OCI-M2 (cell line): ENCODE results near the gene NCOA3.
"Not testable (repeated sequence)": the region's sequence is repeated elsewhere in the genome, so short reads cannot be mapped to it uniquely, and the experiment has no call there.

Experiments
- DNase-seq: peaks from one replicate; lab custom pipeline; 2025; ENCODE audit not compliant: unreplicated experiment; lab: John Stamatoyannopoulos, UW

NCOA3 gene

DNA sequence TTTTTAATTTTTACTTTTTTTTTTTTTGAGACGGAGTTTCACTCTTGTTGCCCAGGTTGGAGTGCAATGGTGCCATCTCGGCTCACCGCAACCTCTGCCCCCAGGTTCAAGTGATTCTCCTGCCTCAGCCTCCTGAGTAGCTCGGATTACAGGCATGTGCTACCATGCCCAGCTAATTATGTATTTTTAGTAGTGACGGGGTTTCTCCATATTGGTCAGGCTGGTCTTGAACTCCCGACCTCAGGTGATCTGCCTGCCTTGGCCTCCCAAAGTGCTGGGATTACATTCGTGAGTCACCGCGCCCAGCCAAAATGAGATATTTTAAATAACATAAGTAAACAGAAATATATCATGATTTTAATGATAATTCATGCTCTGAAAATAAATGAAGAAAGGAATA, 1.6 kb upstream of the NCOA3 start:
- DNase-seq, result not testable (repeated sequence)

DNA sequence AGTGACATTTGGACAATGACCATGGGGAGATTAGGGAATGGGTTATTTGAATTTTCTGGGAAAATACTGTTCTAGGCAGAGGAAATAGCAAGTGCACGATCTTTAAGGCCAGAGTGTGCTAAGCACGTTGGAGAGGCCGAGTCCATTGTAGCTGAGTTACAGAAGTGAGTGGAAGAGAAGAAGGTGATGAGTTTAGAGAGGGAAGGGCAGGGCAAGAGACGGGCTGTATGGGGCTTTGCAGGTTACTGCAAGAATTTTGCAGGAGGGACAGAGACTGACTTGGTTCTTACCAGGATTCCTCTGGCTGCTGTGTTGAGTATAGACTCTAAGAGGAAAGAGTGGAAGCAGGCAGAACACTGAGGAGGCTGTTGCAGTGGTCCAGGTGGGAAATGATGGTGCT, 1.1 kb upstream of the NCOA3 start:
- DNase-seq, result no peak

DNA sequence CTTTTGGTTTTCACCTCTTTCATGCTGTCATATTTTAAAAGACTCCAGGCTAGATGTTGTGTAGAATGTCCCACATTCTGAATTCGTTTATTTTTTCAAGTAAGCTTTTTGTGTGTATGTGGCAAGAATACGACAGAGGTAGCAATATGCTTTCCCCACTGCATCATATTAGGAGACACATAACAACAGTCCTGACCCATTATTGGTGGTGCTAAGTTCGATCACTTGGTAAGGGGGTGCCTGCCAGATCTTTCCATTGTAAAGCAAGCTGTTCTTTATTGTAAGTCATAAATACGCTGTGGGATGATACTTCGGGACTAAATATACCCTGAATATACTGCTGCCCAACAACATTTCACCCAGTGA, 588 bp upstream of the NCOA3 start:
- no peak for DNase-seq

DNA sequence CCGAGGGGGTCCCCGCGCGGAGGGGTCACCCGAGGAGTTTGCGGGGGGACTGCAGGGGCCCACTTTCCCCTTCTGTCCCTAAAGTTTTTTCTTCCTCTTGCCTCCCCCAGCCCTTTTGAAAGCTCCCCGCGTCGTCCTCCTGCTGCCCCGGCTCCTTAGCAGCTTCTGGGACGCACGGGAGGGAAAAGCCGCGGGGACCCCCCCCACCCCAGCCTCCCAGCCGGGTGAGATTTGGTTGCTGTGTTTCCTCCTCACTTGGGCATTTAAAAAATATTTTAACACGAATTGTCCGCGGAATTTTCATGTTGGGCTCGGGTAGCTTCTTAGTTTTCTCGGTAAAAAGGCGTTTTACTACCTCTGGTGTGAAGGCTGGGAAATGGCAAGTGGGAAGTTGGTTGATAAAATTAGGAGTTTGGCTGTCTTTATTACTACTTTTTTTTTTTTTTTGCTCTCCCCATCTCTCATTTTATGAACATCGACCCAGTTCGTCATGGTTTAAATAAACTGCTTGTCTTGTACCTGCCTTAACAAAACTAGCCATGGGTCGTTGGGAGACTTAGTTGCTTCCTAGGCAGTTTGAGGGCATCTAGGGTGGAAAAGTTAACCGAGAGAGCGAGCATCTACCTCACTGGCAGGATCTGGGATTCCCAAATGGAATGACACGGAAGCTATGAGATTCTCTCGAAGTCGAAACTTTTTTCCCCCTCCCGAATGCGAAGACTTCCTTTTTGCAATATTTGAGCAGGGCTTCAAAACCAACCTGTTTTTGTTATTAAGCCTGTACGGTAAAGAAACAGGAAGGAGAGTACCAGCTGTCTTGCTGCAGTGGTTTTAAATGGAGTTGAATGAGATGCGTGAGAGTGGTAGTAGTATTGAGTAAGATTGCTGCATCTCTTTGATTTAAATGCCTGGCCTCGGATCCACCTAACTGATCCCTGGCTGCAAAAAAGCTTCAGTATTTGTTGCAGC, 868 bp downstream of the NCOA3 start:
- no peak for DNase-seq

DNA sequence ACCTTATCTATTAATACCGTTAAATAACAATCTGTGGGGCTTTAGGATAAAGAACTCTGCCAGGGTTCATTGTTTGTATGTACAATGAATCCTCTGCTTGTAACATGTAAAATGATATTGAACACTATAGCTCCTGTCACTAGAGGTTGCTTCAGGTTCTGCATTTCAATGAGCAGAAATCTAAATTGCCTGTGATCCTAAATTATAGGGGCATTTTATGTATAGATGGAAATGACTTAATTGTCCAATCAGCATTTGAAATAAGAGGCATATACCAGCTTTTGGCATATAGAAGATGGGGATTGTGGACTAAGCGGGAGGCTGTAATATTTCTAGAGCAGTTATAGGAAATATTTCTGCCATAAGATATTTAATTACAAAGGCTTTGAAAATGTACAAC, 2.0 kb downstream of the NCOA3 start:
- DNase-seq, result no peak

DNA sequence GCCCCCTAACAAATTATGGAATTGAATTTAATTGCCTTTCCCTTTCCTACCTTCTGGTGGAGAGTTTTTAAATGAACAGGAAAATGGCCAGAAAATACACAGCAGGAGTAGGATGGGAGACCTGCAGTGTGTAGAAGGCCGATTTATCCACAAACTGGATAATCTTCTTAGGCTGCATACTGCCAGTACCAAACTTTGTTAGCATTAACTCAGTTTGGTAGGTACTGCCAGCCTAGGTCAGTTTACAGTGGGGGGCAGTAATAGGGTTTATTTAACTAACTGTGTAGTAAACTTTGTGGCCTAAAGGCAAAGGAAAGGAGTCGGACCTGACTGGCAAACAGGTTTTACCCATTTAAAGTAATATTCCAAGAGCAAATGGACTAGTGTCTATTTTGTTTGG, 4.6 kb downstream of the NCOA3 start:
- no peak for DNase-seq

DNA sequence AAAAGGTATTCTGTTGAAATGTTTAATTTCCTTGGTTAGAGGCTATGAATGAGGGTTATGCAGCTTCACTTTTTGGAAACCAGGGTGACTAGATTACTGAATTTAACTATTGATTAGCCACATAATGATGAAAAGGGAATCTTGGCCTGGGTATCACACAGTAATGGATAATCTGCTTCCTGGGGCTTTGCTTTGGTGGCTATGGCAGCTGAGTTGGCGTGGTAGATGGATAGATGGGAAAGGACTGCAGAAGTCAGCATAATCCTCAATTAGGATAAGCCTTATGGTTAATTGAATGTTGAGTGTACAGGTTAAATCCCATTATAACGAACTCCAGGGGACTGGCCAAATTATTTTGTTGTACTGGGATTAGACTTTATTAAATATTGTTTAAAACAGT, 5.2 kb downstream of the NCOA3 start:
- no peak for DNase-seq

DNA sequence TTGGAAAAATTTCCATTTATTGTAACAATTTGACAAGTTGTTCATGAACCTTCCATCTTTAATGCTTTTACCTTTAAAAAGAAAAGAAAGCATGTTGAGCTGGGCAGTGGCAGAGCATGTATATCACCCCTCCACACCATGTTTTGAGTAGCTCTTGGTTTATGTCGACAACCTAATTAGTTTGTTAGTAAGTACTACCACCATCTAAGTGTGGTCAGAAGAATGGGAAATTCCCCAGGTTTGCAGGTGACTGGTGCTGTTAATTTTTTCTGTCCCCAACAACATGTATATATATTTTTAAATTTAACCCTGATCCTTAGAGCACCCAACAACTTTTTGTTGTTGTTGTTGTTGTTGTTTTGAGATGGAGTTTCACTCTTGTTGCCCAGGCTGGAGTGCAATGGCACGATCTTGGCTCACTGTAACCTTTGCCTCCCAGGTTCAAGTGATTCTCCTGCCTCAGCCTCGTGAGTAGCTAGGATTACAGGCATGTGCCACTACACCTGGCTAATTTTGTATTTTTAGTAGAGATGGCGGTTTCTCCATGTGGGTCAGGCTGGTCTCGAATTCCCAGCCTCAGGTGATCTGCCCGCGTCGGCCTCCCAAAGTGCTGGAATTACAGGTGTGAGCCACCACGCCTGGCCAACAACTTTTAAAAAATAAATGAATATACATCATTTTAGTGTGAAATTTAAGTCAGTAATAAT, 5.7 kb downstream of the NCOA3 start:
- DNase-seq, result not testable (repeated sequence)

DNA sequence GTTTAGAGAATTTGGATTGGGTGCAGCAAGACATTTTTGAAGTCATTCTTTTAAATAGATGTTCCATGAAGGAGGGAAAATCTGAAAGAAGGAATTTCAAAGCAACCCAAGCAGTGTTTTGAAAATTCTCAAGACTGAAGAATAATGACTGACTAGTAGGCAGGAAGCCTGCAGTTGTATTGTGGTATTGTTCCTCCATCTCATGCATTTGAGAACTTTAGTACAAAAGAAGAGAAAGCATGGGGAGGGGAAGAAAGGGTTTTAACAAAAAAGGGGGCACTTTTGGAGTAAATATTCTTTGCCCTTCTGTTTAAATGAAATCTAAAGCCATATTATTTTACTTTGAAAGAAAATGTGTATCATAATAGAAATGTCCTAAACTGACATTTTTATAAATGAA, 6.6 kb downstream of the NCOA3 start:
- DNase-seq, result no peak

DNA sequence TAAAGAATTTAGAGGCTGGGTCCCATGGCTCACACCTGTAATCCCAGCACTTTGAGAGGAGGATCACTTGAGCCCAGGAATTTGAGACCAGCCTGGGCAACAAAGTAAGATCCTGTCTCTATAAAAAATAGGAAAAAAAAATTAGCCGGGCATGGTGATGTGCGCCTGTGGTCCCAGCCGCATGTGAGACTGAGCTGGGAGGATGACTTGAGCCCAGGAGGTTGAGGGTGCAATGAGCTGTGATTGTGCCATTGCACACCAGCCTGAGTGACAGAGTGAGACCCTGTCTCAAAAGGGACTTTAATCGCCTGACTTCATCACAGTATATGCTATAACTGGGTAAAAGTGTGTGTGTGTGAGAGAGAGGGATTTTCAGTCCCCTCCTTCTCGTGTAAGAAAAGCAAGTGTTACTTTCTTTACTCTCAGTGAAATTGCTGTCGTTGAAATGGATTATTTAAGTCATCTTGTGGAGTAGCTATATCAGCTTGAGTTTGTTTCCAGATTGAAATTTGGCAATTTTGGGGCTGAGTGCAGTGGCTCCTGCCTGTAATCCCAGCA, 7.5 kb downstream of the NCOA3 start:
- DNase-seq, result no peak

DNA sequence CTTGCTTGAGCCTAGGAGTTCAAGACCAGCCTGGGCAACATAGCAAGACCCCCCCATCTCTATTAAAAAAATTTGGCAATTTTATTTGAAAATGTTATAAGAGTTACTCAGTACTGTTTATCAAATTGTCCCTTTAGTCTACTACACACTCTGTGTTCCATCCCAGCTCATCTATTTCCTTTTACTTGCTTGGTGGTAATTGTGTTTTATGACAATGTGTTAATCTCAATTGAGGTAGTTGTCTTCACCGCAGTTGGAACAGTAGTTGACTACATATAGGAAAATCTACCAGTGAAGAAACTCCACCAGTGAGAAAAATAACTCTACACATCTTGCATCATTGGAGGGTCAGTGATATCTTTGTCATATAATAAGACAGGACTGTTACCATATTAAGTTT, 8.0 kb downstream of the NCOA3 start:
- no peak for DNase-seq

DNA sequence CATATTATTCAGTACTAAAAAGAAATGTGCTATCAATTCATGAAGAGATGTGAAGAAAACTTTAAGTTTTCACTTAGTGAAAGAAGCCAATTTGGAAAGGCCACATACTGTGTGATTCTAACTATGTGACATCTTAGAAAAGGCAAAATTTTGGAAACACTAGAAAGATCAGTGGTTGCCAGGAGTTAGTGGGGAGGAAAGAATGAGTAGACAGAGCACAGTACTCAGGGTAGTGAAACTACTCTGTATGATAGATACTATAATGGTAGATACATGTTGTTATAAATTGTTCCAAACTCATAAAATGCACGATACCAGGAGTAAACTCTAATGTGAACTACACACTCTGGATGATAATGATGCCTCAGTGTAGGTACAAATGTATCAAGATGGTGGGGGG, 14.2 kb downstream of the NCOA3 start:
- DNase-seq, result no peak

DNA sequence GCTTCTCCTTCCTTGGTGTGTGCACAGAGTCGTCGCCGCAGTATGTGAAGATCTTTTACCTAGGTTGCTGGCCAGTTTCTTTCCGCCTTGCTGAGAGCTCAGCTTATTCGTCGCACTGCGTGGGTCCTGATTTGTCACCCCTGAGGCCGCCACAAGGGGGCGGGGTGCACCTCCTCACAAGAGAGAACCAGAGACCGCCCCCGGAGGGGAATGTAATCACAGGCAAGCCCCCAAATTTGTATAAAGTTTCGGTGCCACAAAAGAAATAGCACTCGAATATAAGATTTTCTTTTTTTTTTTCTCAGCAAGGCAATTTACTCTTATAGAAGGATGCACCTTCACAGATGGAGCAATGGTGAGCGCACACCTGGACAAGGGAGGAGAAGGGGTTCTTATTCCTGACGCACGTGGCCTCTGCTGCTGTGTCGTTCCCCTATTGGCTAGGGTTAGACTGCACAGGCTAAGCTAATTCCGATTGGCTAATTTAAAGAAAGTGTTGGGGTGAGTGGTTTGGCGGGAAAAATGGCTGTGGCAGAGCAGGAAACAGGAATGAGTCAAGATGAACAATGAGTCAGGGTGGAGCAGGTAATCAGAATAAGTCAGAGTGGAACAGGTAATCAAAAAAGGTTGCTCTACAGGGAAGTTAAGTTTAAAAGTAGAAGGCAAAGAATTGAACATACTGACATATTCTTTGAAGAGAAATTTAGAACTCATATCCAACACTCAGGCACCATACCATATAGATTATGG, 19.5 kb downstream of the NCOA3 start:
- DNase-seq, result no peak

DNA sequence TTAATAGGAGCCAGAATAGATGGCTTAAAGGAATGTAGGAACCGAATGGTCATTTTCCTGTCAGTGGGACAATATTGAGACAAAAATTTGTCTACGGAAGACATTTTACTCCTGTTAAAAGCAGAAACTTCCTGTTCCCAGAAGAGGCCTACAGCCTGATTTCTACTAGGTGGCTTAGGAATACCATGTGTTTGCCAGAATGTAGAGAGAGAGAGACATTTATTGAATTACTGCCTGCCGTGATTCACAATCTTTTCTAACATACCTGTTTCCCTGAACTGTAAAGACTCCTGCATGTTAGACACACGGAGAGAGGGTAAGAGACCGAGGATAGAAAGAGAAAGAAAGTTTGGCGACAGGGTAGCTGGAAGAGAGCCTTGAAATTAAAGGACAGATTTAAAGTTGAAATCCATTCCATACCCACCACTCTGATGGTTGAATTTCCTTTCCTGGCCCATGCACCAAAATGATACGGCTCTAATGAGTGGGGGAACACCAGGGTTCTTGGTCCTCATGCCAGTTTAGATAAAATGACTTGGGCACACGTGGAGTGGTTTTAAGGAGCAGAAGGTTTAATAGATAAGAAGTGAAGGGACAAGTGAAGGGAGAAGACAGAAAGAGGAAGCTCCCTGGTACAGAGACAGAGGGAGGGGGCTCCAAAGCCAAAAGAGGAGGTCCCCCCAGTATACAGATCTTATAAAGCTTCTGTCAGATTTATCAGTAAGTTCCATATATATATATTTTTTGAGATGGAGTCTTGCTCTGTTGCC, 22.5 kb downstream of the NCOA3 start:
- peak; percentile 60 for DNase-seq

DNA sequence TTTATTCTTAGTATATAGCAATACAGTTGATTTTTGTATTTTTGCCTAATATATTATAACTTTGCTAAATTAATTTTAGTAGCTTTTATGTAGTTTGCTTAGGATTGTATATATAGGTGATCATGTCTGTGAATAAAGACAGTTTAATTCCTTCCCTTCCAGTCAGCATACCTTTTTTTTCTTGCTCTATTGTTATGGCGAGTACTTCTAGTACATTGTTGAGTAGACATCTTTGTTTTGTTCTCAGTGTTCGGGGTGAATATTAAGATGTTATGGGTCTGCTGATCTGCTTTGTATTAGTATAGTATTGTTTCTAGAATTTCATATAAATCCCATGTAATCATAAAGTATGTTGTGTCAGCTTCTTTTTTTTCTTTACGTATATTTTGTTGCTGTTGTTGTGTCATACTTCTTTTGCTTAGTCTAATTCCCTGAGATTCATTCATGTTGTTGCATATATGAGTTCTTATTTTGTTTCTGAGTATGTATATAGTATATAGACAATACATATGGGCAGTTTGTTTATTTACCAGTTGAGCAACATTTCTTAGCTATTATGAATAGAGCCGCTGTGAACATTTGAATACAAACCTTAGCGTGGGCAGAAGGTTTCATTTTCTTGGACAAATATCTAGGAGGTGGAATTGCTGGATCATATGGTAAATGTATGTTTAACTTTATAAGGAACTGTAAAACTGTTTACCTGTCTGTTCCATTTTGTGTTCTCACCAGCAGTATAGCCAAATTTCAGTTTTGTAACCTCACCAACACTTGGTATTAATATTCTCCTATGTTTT, 25.5 kb downstream of the NCOA3 start:
- no peak for DNase-seq

DNA sequence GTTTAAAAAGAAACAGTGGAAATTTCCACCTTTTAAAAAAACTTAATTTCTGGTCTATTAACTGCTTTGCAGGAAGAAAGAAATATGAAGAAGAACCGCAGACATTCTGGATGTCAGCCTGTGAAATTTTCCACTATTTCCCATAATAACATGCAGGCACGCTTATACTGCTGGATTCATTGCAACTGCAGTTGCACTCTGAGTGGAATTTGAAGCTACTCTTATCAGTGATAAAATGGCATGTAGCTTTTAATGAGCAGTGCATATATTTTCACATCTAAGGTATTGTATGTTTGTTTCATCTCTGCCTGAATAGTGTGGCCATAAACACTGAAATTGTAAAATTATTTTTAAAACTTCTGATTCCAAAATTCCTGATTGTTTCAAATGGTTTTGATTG, 28.2 kb downstream of the NCOA3 start:
- DNase-seq, result no peak

DNA sequence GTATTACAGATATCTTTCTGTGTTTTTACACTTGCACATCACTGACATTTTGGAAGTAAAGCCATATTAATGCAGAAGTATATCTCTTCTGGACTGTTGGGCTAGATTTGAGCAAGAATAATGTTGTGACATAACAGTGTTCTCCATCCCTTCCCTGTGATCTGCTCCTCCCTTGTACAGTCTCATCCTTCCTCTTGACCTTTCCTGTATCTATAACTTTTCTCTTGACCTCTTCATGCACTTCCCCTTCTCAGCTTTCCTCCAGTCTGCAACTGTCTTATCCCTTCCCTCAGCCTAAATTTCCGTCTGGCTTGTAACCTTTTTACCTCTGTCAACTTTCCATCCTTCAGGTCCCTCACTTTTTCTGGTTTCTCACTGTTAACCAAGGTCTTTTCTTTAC, 29.8 kb downstream of the NCOA3 start:
- no peak for DNase-seq

DNA sequence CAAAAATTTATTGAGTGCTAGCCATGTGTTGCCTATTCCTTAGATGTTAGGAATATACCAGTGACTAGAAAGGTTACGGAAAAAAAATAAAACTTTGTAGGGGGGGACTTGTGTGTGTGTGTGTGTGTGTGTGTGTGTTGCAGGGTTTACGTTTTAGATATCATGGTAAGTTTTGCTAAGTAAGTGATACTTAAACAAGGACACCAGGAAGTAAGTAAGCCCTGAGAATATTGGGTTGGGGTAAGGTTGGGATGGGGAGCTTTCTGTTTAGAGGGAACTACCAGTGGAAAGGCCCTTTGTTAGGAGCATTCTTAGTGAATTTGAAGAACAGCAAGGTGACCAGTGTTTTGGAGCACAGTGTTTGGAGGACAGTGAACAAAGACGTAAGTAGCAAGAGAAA, 30.3 kb downstream of the NCOA3 start:
- DNase-seq, result no peak

DNA sequence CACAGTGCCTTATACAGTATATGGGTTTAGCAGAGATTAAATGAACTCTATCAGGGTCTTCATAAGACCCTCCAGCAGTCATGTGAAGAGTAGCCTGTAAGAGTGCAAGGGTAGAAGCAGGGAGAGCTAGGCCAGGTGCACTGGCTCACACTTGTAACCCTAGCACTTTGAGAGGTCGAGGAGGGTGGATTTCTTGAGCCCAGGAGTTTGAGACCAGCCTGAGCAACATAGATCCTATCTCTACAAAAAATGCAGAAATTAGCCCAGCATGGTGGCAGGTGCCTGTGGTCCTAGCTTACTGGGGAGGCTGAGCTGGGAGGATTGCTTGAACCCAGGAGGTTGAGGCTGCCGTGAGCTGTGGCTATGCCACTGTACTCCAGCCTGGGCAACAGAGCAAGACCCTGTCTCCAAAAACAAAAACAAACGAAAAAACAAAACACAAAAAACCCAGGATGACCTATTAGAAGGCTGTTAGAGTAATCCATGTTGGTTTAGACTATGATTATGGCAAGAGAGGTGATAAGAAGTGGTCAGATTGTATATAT, 31.9 kb downstream of the NCOA3 start:
- DNase-seq, result no peak

DNA sequence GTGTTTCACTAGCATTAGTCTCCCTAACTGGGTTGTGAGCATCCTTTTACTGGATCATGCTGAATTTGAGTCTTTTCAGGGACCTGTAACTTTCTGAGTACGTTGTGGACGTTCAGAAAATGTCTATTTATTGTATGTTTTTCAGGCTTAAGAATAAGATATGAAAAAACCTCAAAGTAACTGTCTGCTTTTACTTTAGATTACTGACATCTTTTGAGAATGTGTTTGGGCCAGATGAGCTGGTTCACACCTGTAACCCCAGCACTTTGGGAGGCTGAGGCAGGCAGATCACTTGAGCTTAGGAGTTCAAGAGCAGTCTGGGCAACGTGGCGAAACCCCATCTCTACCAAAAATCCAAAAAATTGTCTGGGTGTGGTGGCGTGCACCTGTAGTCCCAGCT, 32.7 kb downstream of the NCOA3 start:
- no peak for DNase-seq
